GM23248 (cell line): ENCODE measurements around the gene USH1G. TPM values are rescaled to one million over a fixed set of nuclear protein-coding genes. Genes with fewer than 3 reads are reported as not detected.

Experiments used
- DNase-seq: peaks from one replicate; pipeline ENCODE4 v3.0.0-alpha.2; 2015
- H2AFZ ChIP-seq: fragments of 200-600 bp; sonication (generic); 2 replicates; pipeline ENCODE4 v1.6.1; 2016; ENCODE audit warnings: antibody characterized with exemption
- H3F3A ChIP-seq: fragments of 200-600 bp; sonication (generic); 2 replicates; pipeline ENCODE4 v1.6.1; 2016; ENCODE audit warnings: mild to moderate bottlenecking, antibody characterized with exemption, mixed run types; ENCODE audit not compliant: insufficient read depth
- H3K27ac ChIP-seq: fragments of 200-600 bp; sonication (generic); 2 replicates; pipeline ENCODE4 v1.5.1; 2016; ENCODE audit warnings: mild to moderate bottlenecking
- H3K27me3 ChIP-seq: fragments of 200-600 bp; sonication (generic); replicated peaks from 2 replicates; pipeline ENCODE4 v1.6.1; 2016; ENCODE audit warnings: mild to moderate bottlenecking; ENCODE audit not compliant: insufficient read depth
- H3K36me3 ChIP-seq: fragments of 200-600 bp; sonication (generic); 2 replicates; pipeline ENCODE4 v1.6.1; 2016; ENCODE audit warnings: low read depth, mild to moderate bottlenecking
- H3K4me1 ChIP-seq: fragments of 200-600 bp; sonication (generic); 2 replicates; pipeline ENCODE4 v1.6.1; 2016; ENCODE audit warnings: mild to moderate bottlenecking; ENCODE audit not compliant: insufficient read depth
- H3K4me2 ChIP-seq: fragments of 200-600 bp; sonication (generic); one replicate; pipeline ENCODE4 v1.6.1; 2016; ENCODE audit warnings: mild to moderate bottlenecking; ENCODE audit not compliant: unreplicated experiment
- H3K4me3 ChIP-seq: fragments of 200-600 bp; sonication (generic); 2 replicates; pipeline ENCODE4 v1.5.1; 2016; ENCODE audit warnings: mild to moderate bottlenecking
- H3K79me2 ChIP-seq: fragments of 200-600 bp; sonication (generic); 2 replicates; pipeline ENCODE4 v1.6.1; 2016; ENCODE audit warnings: mild to moderate bottlenecking; ENCODE audit not compliant: insufficient read depth
- H3K9ac ChIP-seq: fragments of 200-600 bp; sonication (generic); 2 replicates; pipeline ENCODE4 v1.6.1; 2016; ENCODE audit warnings: mild to moderate bottlenecking
- H3K9me2 ChIP-seq: fragments of 200-600 bp; sonication (generic); 2 replicates; pipeline ENCODE4 v1.6.1; 2016; ENCODE audit warnings: mixed run types, mild to moderate bottlenecking, moderate library complexity; ENCODE audit not compliant: insufficient read depth
- H3K9me3 ChIP-seq: fragments of 200-600 bp; sonication (generic); one replicate; pipeline ENCODE4 v1.6.1; 2017; ENCODE audit warnings: low read depth
- H4K20me1 ChIP-seq: fragments of 200-600 bp; sonication (generic); 2 replicates; pipeline ENCODE4 v1.6.0; 2016; ENCODE audit not compliant: insufficient read depth
- EZH2 ChIP-seq: fragments of 200-600 bp; sonication (generic); IDR thresholded peaks from 2 replicates; pipeline ENCODE4 v1.6.1; 2018; ENCODE audit warnings: antibody characterized with exemption, mild to moderate bottlenecking; ENCODE audit not compliant: insufficient read depth, poor library complexity, severe bottlenecking
- EZH2phosphoT487 ChIP-seq: fragments of 200-600 bp; sonication (generic); IDR thresholded peaks from 2 replicates; pipeline ENCODE4 v1.6.1; 2018; ENCODE audit warnings: antibody characterized with exemption, moderate library complexity, mild to moderate bottlenecking, low read depth; ENCODE audit not compliant: insufficient read depth
- WGBS, 2 experiments: methylation state at CpG; one replicate each; pipeline ENCODE4 v1.1.6; 2015 to 2017; ENCODE audit warnings: low lambda C conversion rate in 2 of 2, low coverage in 1 of 2; ENCODE audit errors: missing lambda C conversion rate in 2 of 2; 5-methylcytosine and 5-hydroxymethylcytosine counted together
- in situ Hi-C: fragments of 300-500 bp; cut with MboI; formaldehyde crosslinking; loops from 2 replicates; pipeline ENCODE4 v1.15.0; 2020
- polyA plus RNA-seq: library from polyadenylated mRNA; unstranded; fragments of >200 nt; fragmentation: Nextera tagmentation; extraction: Ambion mirVana; gene quantifications from 2 replicates; pipeline ENCODE4 v1.2.1, GENCODE V29; 2016
- total RNA-seq: library from RNA; depleted of rRNA; stranded (reverse); fragments of >200 nt; shearing (Covaris generic); gene quantifications from 2 replicates; pipeline ENCODE4 v1.2.3, GENCODE V29; 2014; rRNA removed

The USH1G gene
- total RNA-seq, result not detected in 2 replicates
- polyA plus RNA-seq, result not detected in 2 replicates

GRCh38 chr17:74922694-74923537 is at the start of gene USH1G:
TSS of gene USH1G (minus strand) at chr17:74923255. CDS start at chr17:74923073, 182 bp downstream.
- H3K27ac ChIP-seq, result no peak within 1 kb of the TSS
- H3K4me2 ChIP-seq, result peak within 1 kb of the TSS; percentile 8
- H3K36me3 ChIP-seq, result no peaks in the 10 kb centered on the region
- H2AFZ ChIP-seq, result peak within 1 kb of the TSS; percentile 46; the same call in 1 of the 2 replicates
- no peaks in the 10 kb centered on the region for H3K79me2 ChIP-seq
- in situ Hi-C loops, result no loop called here
- H3K9ac ChIP-seq, result no peak within 1 kb of the TSS
- no peaks in the 10 kb centered on the region for H3K9me3 ChIP-seq
- no peak for DNase-seq
- no peaks in the 10 kb centered on the region for H3F3A ChIP-seq
- TF ChIP-seq EZH2, result peak; percentile 85
- no peak for TF ChIP-seq EZH2phosphoT487
- H3K9me2 ChIP-seq, result no peaks in the 10 kb centered on the region
- H3K27me3 ChIP-seq, result peaks cover 75% of the 10 kb centered on the region
- H3K4me1 ChIP-seq, result no peaks in the 10 kb centered on the region
- no peaks in the 10 kb centered on the region for H4K20me1 ChIP-seq
- H3K4me3 ChIP-seq, result no peak within 1 kb of the TSS
- WGBS, 2 experiments, result 4% methylated on average over 43 to 53 of the region's 57 CpGs

DNA sequence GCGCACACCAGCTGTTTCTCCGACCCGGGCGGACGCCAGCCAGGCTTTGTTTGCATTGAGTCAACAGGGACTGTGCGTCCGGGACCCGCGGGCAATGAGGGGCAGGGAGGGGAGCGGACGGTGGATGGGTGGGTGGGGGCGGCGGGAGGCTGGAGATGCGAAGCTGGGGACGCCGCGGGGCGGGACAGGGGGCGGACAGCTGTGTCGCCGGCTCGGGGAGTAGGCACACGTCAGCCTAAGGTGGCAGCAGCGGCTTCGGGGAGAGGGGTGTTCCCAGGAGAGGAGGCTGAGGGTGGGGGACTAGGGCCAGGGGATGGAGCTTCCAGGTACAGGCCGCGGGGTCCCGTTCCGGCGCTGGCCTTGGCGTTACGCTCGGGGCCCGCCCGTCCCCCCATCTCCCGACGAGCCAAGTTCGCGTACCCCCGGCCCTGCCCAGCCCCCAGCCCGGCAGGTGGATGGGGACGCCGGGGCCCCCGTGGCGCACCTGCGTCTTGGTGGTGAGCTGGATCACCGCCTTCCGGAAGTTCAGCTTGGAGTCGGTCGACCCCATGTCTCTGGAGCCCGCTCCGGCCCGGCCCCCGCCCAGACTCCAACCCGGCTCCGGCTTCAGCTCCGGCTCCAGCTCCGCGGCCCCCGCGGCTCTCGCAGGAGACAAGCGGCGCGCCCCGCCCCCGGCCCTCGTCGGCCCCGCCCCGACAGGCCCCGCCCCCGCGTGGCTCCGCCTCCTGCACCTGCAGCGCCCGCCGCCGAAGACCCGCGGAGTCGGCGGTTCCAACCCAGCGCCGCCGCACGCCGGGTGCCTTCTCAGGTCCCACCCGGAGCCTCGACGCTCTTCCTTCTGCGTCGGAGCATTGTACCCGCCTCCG is 49.3 kb upstream of the USH1G start, which contains the start of gene HID1:
HID1 (minus strand) TSS at position 653 of the 866 bp plus-strand sequence; CDS start at position 550, 103 bp downstream.
- Histone ChIP-seq H3K9ac (no peak within 1 kb of the TSS), H2AFZ (no peak within 1 kb of the TSS), H3K4me1 (no peaks in the 10 kb centered on the region), H3K9me2 (no peaks in the 10 kb centered on the region), H3K27ac (no peak within 1 kb of the TSS), H3F3A (no peaks in the 10 kb centered on the region), H3K36me3 (no peaks in the 10 kb centered on the region), H3K79me2 (no peaks in the 10 kb centered on the region), H4K20me1 (no peaks in the 10 kb centered on the region), H3K27me3 (peaks cover 28% of the 10 kb centered on the region), H3K9me3 (no peaks in the 10 kb centered on the region), H3K4me2 (peak within 1 kb of the TSS; percentile 16), H3K4me3 (peak within 1 kb of the TSS; percentile 55)
- WGBS, 2 experiments, result 7 to 10% methylated on average over 28 to 38 of the region's 95 CpGs
- in situ Hi-C loops, result no loop called here
- DNase-seq, result peak; percentile 43
- no peak for TF ChIP-seq EZH2
- TF ChIP-seq EZH2phosphoT487, result no peak

- H3K27ac ChIP-seq, result no peak overlapping the region
- no peak for TF ChIP-seq EZH2
- no peak overlapping the region for H3K4me2 ChIP-seq
- no peak overlapping the region for H2AFZ ChIP-seq
- no peaks in the 10 kb centered on the region for H3K4me1 ChIP-seq
- no peak overlapping the region for H3K4me3 ChIP-seq
- no peaks in the 10 kb centered on the region for H3K9me2 ChIP-seq
- no peaks in the 10 kb centered on the region for H3K36me3 ChIP-seq
- WGBS, 2 experiments, result 29 to 43% methylated on average over 8 to 9 of the region's 9 CpGs
- no peaks in the 10 kb centered on the region for H3K9me3 ChIP-seq
- no peaks in the 10 kb centered on the region for H3K79me2 ChIP-seq
- H3K27me3 ChIP-seq, result peaks cover 28% of the 10 kb centered on the region
- no peak overlapping the region for H3K9ac ChIP-seq
- no peaks in the 10 kb centered on the region for H3F3A ChIP-seq
- in situ Hi-C loops, result no loop called here
- DNase-seq, result no peak
- H4K20me1 ChIP-seq, result no peaks in the 10 kb centered on the region
Measured at GRCh38 chr17:74971842-74972106, 48.7 kb upstream of the USH1G start.

DNA sequence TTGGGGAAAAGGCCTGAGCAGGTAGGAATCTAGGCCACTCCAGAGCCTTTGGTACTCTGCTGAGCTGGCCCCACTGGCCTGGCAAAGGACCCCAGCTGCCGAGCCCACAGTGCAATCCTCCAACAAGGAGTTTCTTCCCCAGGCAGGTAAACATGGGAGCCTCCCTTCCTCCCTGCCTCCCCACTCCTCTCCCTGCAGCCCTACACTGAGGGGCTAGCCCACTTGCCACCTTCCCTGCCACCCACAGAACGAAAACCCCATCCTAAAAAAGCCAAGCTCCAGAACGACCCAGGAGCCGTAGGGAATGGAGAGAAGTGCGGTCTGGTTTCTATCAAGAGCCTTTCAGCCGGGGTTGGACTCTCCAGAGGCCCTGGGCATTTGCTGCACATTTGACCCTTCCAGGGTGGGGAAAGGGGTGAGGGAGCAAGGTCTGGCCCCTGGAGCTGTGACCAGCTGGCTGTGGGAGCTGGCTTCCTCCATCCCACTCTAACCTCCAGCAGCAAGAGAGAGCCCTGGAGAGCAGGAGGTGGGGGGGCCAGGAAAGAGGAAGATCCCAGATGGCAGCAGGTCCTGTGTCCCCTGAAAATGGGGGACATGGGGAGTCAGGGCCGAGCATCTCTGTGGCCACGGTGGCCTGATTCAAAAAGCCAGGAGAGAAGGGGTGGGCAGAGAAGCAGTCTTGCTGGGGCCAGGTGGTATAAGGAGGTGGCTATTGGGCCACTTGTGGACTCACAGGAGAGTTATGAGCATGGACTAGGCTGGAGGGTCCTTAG is 48.2 kb upstream of the USH1G start:
- Histone ChIP-seq H3K27me3 (peaks cover 28% of the 10 kb centered on the region), H3K79me2 (no peaks in the 10 kb centered on the region), H3K36me3 (no peaks in the 10 kb centered on the region), H3K9me3 (no peaks in the 10 kb centered on the region), H3K9me2 (no peaks in the 10 kb centered on the region), H3K4me1 (no peaks in the 10 kb centered on the region), H3K4me3 (no peak overlapping the region), H3K4me2 (no peak overlapping the region), H3K27ac (no peak overlapping the region), H4K20me1 (no peaks in the 10 kb centered on the region), H2AFZ (no peak overlapping the region), H3K9ac (no peak overlapping the region), H3F3A (no peaks in the 10 kb centered on the region)
- WGBS, 2 experiments, result 86% methylated on average over 8 of the region's 8 CpGs
- TF ChIP-seq EZH2 (no peak), EZH2phosphoT487 (no peak)
- in situ Hi-C loops, result no loop called here
- no peak for DNase-seq
